GM21447 (cell line): ENCODE measurements around the gene SMG9.
"Not testable (repeated sequence)": the region's sequence is repeated elsewhere in the genome, so short reads cannot be mapped to it uniquely, and the experiment has no call there.

Experiments used
- ATAC-seq: cut with Tn5 transposase; IDR thresholded peaks from one replicate; pipeline ENCODE4 v1.9.1; 2021; ENCODE audit not compliant: unreplicated experiment

The SMG9 gene

DNA sequence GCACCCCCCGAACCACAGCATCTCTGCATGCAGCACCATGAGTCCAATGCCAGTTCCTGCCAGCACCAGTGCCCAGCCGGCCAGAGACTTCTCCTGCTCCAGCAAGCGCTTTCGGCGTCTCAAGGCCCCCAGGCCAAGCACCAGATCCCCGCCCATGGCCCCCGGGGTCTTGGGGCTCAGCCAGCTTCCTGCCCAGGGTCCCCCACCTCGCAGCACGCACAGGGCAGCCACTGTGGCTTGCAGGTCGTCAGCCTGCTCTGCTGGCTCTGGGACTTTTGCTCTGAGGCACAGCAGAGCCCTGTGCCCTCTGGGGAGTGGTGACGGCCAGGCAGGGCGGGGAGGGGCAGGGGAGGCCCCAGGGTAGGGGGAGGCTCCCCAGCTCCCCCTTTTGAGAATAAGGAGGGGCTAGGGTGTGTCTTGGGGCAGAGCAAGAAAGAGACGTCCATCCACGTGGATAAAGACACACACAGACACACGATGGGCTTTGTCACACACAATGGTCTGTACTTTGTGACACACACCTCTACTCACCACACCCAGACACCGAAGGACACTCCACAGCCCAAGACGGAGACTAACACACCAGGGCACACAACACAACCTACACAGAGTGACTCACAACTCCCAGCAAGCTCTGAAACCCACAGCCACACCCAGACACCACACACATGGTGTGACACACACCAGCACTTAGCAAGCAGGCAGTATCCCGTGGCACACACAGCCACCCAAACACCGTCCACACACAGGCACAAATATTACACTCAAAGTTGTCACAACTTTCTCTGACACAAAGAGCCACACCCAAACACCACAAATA is 26.2 kb upstream of the SMG9 start, which contains the start of gene KCNN4:
Gene KCNN4, minus strand, starts transcription at position 268 of the 820 bp plus-strand sequence. Its CDS starts 112 bp downstream, at position 156.
- peak; percentile 31 for ATAC-seq

DNA sequence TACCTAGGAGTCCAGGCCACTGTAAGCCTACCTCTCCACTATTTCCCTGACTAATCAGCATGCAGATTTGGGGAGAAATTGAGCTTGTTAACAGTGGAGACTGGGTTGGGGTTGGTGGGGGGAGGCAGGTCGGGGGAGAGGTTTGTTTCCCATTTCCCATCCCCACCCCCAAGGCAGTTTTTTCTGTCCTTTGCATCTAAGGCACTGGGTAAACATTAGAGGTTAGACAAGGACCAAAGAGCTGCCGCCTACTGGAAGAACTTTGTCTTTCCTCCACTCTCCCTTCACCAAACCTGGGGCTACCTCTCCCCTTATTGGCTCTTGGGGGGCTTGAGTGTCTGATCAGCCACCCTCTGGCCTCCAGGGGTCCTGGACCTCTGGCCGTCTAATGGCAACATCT is 25.1 kb upstream of the SMG9 start:
- ATAC-seq = no peak

DNA sequence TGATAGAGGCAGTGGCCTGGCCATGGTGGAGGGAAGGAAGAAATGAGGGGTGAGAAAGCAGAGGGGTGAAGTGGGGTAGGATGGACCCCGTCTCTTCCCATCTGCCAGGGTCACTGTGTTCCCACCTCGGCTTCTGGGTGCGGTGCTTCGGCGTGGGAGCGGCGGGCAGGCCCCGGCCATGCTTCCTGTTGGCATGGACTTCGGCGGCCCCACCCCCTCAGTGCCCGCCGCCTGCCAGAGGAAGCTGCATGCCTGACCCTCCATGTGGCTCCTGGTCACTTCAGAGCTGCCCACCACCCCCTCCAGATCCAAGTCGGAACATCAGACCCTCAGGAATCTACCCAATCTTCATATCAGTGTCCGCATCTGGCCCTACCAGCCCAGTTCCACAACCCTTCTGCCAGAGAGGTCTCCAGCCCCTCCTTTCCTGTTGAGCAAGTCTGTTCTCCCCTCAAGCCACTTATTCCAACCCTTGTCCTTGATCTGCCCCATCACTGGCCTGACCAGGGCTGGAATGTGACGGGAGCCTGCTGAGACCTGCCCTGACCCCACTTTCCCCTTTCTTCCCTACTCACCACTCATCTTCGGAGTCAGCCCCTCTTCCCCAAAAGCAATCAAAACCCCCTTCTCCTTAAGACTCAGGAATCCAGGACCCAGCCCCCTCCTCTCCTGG is 24.5 kb upstream of the SMG9 start:
- no peak for ATAC-seq

DNA sequence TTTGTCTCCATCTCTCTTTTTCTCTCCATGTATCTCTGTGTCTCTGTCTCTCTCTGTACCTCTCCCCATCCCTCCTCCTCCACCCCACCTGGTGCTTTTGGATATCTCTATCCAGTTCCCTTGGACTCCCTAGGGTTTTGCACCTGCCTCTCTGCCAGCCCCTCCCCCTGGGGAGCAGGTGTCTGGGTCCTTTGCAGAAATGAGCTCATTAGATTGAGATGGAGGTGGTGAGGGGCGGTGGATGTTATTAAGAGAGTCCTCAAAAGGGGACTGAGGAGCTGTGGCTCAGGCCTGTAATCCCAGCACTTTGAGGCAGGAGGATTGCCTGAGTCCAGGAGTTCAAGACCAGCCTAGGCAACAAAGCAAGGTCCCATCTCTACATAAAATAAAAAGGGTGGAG is 23.9 kb upstream of the SMG9 start:
- no peak for ATAC-seq

DNA sequence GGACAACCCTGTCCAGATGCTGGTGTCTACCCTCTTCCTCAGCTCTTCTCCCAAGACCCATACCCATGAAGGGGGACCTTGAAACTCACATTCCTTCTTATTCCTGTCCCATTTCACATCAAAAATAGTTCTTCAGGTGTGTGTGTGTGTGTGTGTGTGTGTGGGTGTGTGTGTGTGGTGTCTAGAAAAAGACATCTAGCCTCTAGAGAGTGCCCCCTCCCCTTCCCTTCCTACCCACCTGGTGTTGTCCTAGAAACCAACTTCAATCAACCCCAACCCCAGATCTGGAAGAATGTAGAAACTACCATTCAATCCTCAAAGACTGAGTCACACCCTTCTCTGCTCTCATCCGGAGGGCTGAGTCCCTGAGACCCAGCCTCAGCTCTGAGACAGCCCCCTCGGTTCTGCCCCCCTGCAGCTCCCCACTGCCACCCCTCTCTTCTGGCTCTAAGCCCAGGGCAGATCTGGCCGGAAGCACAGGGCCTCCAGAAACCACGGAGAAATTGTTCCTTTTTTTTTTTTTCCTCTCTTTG is 22.5 kb upstream of the SMG9 start:
- ATAC-seq = no peak

DNA sequence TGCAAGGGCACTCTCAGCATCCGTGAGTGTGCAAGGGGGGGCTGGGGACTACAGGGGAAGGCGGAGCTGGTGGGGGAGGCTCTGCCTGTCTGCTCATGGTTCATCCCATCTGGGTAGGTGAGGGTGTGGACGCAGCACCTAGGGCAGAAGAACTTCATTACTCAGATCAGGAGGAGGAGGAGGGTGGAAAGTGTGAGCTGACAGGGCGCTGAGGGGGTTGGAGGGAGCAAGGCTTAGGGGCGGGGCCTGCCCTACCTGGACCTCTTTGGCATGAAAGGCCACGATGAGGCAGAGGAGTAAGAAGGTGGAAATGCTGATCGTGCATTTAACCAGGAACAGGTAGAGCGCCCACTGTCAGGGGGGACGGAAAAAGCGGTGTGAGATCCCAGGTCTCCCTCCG is 21.5 kb upstream of the SMG9 start:
- ATAC-seq = no peak

DNA sequence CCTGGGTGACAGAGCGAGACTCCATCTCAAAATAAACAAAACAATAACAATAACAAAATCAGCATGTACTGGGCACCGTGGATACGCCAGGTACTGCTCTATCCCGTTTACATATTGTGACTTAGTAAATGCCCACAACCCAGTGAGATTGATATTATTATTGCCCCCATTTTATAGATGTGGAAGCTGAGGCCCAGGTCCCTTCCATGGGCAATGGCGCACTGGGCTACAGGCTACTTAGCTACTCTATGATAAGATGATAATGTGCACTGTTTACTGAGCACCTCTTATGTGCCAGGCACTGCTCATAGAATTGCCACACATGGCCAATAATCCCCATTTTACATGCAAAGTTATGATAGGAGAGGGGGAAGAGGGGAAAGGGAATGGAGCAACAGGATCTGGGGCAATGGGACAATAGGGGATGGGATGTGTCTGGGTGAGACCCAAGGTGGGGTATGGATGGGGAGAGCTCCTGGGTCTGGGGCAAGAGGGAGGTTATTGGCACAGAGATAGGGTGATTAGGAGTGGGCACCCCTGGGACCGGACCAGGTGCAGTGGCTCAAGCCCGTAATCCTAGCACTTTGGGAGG is 20.6 kb upstream of the SMG9 start:
- ATAC-seq = no peak

DNA sequence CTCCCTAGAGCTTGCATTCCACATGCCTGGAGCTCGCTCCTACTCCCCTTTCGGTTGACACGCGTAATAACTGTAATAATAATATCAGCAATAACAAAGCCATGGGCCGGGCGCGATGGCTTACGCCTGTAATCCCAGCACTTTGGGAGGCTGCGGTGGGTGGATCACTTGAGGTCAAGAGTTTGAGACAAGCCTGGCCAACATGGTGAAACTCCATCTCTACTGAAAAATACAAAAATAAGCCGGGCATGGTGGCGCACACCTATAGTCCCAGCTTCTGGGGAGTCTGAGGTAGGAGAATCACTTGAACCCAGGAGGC is 20.1 kb upstream of the SMG9 start:
- not testable (repeated sequence) for ATAC-seq

DNA sequence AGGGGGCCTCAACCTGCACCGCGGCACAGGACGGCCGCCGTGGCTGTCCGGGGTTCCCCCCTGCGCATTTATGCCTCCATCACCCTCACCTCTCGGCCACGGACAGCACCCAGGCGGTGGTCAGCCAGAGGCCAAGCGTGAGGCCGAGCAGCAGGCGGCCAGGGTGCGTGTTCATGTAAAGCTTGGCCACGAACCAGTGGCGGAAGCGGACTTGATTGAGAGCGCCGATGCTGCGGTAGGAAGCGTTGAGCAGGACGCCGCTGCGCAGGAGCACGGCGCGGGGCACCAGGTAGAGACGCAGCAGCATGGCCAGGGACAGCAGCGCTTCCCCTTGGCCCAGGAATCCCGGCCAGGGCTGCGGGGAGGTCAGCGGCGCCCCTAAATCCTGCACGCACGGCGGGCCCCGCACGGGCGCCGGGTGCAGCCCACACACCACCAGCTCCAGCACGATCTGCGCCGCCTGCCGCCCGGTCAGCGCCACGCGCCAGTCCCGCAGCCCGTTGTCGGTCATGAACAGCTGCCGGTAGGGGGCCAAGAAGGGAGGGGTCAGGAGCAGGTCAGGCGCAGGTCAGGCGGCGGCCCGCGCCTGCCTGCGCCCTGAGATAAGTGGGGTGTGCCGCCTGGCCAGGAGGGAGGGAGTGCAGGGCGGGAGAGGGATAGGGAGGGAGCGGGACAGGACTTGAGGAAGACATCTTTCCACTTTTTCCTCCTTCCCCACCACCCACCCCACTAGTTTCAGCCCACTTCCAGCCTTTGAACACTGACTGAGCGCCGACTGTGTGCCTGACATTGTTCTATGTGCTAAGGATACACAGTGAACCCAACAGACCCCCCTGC is 19.6 kb upstream of the SMG9 start:
- no peak for ATAC-seq

DNA sequence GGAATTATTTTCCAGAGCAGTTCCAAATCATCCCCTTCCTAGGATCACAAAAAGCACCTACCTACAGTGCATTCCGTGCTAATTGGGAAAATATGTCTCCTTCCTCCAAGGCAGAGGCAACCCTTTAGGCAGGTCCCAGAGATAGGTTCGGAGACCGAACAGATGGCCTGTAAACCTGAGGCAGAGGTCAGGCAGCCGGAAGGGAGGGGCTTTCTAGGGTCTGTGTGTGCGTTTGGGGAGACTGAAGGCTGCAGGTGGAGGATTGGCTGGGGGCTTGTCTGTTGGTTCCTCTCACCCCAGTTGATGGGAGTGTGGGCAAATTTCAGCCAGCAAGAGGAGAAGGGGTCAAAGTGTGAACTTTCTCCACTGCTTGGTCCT is 19.0 kb upstream of the SMG9 start:
- ATAC-seq = no peak

DNA sequence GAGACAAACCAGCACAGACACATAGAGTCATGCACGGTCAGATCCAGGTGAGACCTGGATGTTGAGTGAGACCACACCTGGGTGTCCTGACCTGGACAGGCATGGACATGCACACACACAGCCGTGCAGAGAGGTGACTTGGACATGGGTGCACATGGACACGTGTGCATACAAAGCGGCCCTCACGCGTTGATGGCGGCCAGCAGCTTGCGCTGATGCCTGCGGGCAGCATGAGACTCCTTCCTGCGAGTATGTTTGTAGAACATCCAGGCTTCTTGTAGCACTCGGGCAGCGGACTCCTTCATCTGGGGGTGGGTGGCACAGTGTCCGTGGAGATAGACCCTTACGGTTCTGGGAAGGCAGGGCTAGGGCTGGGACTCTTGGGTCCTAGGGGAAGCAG is 14.5 kb upstream of the SMG9 start:
- no peak for ATAC-seq

DNA sequence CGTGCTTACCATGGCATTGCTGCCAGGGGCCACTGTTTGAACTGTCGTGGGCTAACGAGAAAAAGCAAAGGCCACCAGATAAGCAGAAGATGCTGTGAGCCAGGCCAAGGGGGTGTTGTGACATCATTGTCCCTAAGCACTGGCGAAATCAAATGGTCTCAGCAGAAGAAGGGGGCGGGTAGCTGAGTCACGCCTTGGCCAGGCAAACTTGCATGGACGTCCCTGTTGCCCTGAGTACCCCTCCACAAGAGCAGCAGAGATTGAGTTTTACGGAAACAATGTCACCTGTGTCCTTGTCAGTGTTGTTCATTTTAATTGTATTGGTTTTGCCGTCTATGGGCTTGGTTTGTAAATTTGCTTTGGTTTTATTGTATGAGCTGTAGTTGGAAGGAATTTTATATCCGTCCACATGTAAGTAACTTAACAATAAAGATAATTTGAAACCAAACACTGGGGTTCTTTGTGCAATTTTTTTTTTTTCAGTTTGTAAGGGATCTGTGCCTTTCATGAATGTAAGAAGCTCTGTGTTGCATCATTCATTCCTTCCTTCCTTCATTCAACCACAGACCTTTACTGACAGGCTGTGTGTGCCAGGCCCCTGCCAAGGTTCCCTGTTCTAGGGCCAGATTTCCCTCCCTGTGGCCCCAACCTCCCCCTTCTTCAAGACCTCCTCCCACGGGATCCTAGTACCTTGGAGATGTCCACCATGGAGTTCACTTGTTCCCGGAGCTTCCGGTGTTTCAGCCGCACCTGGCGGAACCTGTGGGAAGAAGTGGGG is 13.7 kb upstream of the SMG9 start:
- no peak for ATAC-seq

DNA sequence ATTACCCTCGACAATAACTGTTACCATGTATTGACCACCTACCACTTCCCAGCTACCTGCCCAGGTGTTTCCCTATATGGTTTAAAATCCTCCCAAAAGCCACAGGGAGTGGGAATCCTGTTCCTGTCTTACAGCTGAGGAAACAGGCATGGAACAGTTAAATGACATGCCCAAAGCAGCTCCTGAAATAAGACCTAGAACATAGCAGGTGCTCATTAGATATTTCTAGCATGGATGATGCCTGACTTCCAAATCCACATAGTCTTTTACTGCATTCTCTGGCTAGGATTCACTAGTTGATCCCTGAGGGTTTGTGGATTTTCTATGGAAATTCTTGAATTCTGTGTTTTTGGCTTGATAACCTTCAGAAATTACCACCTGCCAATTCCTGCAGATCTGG is 13.1 kb upstream of the SMG9 start:
- no peak for ATAC-seq

DNA sequence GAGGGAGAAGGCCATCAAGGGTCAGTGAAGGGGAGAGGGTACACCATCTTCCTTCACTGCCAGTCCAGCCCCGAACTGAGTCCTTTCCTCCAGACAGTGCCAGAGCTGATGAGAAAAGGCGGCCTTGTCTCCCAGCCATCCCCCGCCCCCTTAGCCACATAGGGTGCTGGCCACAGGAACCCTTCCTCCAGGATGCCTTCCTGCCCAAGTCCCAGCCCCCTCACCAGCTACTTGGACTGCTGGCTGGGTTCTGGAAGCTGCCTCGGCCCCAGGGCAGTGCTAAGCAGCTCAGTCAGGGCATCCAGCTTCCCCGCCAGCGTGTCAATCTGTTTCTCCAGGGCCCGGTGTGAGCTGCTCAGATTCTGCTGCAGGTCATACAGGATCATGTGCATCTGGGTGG is 12.6 kb upstream of the SMG9 start:
- ATAC-seq = no peak

DNA sequence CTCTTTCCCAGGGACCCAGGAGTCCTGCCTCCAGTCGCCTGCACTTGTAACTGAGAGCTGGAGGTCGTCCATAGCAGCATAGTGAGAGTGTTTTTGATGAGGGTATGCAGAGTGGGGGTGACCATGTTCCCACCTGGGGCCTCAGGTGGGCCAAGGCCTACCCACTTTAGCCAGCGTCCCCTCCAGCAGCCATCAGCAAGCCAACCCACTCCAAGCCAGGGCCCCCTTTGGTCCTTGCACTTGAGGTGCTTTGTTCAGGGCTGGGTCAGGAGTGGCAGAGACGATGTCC is 11.9 kb upstream of the SMG9 start:
- no peak for ATAC-seq

DNA sequence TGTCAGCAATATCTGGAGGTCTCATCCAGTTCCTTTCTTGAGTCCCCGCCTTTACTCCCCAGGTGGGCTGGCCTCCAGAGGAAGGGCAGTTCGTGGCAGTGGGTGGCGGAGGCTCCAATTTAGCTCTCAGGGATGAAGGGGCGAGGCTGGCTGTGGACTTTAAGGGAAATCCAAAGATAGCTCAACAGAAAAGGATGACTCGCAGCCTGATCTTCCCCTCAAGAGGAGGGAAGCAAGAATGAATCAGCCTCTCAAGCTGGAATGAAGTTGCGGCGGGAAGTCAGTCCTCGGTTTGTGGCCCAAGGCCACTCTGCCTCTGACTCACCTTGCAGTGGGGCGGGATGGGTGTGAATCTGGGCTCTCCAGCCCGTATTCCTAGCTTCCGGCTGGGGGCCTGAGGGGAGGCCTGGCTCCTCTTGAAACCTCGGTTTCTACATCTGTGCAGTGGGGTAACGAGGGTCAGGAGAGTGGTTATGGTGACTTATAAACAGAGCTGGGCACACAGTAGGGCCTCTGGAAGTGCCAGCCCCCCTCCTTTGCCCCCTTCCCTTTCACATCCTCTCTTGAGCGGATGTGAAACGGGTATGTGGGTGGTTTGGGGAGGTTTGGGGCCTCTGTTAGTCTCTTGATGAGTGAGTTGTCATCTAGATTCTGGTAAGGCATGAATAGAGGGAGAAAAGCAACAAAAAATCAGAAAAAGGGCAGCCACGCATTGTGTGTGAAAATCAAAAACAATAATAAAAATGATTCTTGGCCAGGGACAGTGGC is 10.5 kb upstream of the SMG9 start:
- ATAC-seq = peak; percentile 62

DNA sequence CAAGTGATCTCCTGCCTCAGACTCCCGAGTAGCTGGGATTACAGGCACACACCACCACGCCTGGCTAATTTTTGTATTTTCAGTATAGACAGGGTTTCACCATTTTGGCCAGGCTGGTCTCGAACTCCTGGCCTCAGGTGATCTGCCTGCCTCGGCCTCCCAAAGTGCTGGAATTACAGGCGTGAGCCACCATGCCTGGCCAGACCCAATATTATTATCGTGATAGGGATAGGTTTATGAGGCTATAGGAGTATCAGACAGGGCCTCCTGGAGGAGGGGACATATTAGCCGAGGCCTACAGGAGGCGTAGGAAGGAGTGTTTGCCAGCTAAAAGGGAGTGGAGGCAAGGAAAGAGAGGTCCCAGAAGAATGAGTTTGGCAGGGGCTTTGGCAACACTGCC is 9.9 kb upstream of the SMG9 start:
- not testable (repeated sequence) for ATAC-seq

DNA sequence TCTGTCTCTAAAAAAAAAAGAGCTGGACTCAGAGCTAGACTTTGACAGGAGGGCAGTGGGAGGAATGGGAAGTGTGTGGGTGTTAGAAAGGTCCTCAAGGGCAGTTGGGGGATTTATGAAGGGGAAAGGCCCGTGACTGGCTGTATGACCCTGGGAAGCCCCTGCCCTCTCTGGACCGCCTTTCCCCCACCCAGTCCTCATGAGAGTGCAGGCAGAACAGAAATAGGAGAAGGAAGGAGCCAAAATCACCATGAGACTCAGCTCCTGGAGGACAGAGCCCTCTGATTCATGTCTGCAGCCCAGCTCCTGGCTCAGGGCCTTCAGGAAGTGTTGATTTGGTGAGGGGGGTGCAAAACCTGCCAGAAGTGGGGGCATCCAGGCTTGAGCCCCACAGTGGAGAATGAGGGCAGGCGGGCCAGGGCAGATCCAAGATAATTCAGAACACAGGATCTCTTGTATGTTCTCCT is 8.7 kb upstream of the SMG9 start:
- no peak for ATAC-seq

DNA sequence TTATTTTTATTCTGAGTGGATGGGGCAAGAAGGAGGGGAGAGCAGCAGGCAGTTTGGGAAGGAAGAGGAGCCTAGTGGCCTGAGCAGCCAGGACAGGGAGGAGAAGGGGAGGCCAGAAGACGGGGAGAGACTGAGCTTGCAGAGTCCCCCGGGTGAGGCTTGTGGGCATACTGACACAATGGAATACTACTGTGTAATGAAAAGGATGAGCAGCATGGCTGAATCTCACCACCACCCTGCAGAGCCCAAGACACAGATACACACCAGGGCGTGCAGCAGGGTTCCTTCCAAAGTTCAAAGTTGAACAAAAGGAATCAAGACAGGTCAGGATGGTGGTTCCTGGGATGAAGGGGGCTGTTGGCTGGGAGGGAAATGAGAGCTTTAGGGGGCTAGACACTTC is 8.1 kb upstream of the SMG9 start:
- no peak for ATAC-seq

DNA sequence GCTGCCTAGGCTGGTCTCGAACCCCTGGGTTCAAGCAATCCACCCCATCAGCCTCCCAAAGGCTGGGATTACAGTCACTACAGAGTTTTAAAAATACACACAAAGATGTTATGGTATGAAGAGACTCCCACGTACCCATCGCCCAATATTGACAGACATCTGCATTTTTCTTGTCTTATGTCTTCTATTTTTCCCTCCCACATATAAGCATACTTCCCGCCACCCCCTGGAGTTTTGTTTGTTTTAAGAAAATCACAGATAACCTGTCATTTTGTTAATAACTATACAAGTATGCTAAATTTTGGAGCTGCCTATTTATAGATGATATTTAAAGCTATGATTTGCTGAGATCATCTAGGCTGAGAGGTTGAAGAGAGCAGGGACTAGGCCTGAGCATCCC is 6.2 kb upstream of the SMG9 start:
- ATAC-seq = no peak
